Osteoblast (primary cell): ENCODE data around the gene FRK. TPM values are rescaled to one million over a fixed set of nuclear protein-coding genes. Genes with fewer than 3 reads are reported as not detected.
"Not testable (repeated sequence)": the region's sequence is repeated elsewhere in the genome, so short reads cannot be mapped to it uniquely, and the experiment has no call there.

Experiments used
- DNase-seq: peaks from one replicate; pipeline ENCODE4 v3.0.0; 2011; ENCODE audit warnings: low spot score, mixed read lengths; ENCODE audit not compliant: insufficient read length; ENCODE audit errors: missing footprints
- H2AFZ ChIP-seq: 2 replicates; pipeline ENCODE4 v1.6.0; 2011; ENCODE audit warnings: mild to moderate bottlenecking, low read length
- H3K27ac ChIP-seq: 2 replicates; pipeline ENCODE4 v1.5.1; 2011; ENCODE audit warnings: mild to moderate bottlenecking, low read depth, low read length, moderate library complexity
- H3K27me3 ChIP-seq: 2 replicates; pipeline ENCODE4 v1.6.0; 2012; ENCODE audit warnings: mild to moderate bottlenecking, control low read depth, inconsistent platforms, low read length, moderate library complexity; ENCODE audit not compliant: insufficient read depth
- H3K36me3 ChIP-seq: 2 replicates; pipeline ENCODE4 v1.5.1; 2011; ENCODE audit warnings: mild to moderate bottlenecking, low read length, control low read depth, moderate library complexity; ENCODE audit not compliant: insufficient read depth
- H3K4me1 ChIP-seq: 2 replicates; pipeline ENCODE4 v1.5.1; 2011; ENCODE audit warnings: mild to moderate bottlenecking, low read length, control low read depth, moderate library complexity; ENCODE audit not compliant: insufficient read depth
- H3K4me2 ChIP-seq: 2 replicates; pipeline ENCODE4 v1.6.0; 2011; ENCODE audit warnings: mild to moderate bottlenecking, low read length; ENCODE audit not compliant: insufficient read depth
- H3K4me3 ChIP-seq: fragments of 200-600 bp; sonication (generic); 3 replicates; pipeline ENCODE4 v1.5.1; 2012; ENCODE audit warnings: mild to moderate bottlenecking, low read length, inconsistent platforms; ENCODE audit not compliant: insufficient read depth
- H3K79me2 ChIP-seq: 2 replicates; pipeline ENCODE4 v1.6.0; 2012; ENCODE audit warnings: mild to moderate bottlenecking, low read length, control low read depth, inconsistent platforms; ENCODE audit not compliant: insufficient read depth
- H3K9me3 ChIP-seq: 2 replicates; pipeline ENCODE4 v1.5.1; 2011; ENCODE audit warnings: low read depth, low read length, control low read depth
- H4K20me1 ChIP-seq: 2 replicates; pipeline ENCODE4 v1.6.0; 2012; ENCODE audit warnings: mild to moderate bottlenecking, low read length, control low read depth; ENCODE audit not compliant: insufficient read depth
- CTCF ChIP-seq: IDR thresholded peaks from 2 replicates; pipeline ENCODE4 v1.5.1; 2011; ENCODE audit warnings: mild to moderate bottlenecking, low read depth, low read length, moderate library complexity; ENCODE audit errors: extremely low read depth
- total RNA-seq: library from RNA; depleted of rRNA; stranded (reverse); fragments of >200 nt; gene quantifications from 2 replicates; pipeline ENCODE4 v1.2.3, GENCODE V29; 2012

The FRK gene
- total RNA-seq, 1 donor = 1.1 TPM

- Histone ChIP-seq H2AFZ (peak within 1 kb of the TSS; percentile 98), H3K27me3 (no peaks in the 10 kb centered on the region), H3K36me3 (no peaks in the 10 kb centered on the region), H3K9me3 (no peaks in the 10 kb centered on the region), H3K4me1 (peaks cover 4% of the 10 kb centered on the region), H3K79me2 (peaks cover 12% of the 10 kb centered on the region), H3K4me2 (peak within 1 kb of the TSS; percentile 97), H3K4me3 (peak within 1 kb of the TSS; percentile 87), H3K27ac (peak within 1 kb of the TSS; percentile 39), H4K20me1 (no peaks in the 10 kb centered on the region)
- peak; percentile 15 for TF ChIP-seq CTCF
- DNase-seq = peak; percentile 94
Measured at GRCh38 chr6:116100419-116101301, 40.0 kb upstream of the FRK start, which contains the start of gene NT5DC1. NT5DC1 (plus strand) TSS chr6:116100853; CDS start chr6:116100931, 78 bp downstream.

- Histone ChIP-seq H3K4me1 (no peaks in the 10 kb centered on the region), H3K9me3 (no peaks in the 10 kb centered on the region), H3K79me2 (peaks cover 7% of the 10 kb centered on the region), H2AFZ (no peak overlapping the region), H3K36me3 (no peaks in the 10 kb centered on the region), H3K4me2 (no peak overlapping the region), H3K27ac (no peak overlapping the region), H4K20me1 (no peaks in the 10 kb centered on the region), H3K4me3 (no peak overlapping the region), H3K27me3 (no peaks in the 10 kb centered on the region)
- no peak for TF ChIP-seq CTCF
- DNase-seq = no peak
Measured at GRCh38 chr6:116099036-116099435, 38.3 kb upstream of the FRK start.

- H3K4me1 ChIP-seq = no peaks in the 10 kb centered on the region
- H3K79me2 ChIP-seq = peaks cover 3% of the 10 kb centered on the region
- TF ChIP-seq CTCF = peak; percentile 59
- H4K20me1 ChIP-seq = no peaks in the 10 kb centered on the region
- no peak for DNase-seq
- no peaks in the 10 kb centered on the region for H3K9me3 ChIP-seq
- no peak overlapping the region for H3K27ac ChIP-seq
- H3K4me2 ChIP-seq = no peak overlapping the region
- no peak overlapping the region for H2AFZ ChIP-seq
- no peak overlapping the region for H3K4me3 ChIP-seq
- no peaks in the 10 kb centered on the region for H3K27me3 ChIP-seq
- H3K36me3 ChIP-seq = no peaks in the 10 kb centered on the region
Measured at GRCh38 chr6:116096979-116097816, 36.5 kb upstream of the FRK start.

GRCh38 chr6:116096048-116096759 lies 35.5 kb upstream of the FRK start:
- not testable (repeated sequence) for H4K20me1 ChIP-seq, H3K4me2 ChIP-seq, H3K79me2 ChIP-seq, DNase-seq, H3K36me3 ChIP-seq, H2AFZ ChIP-seq, H3K27me3 ChIP-seq, H3K4me1 ChIP-seq, H3K4me3 ChIP-seq, H3K27ac ChIP-seq, H3K9me3 ChIP-seq
